Posterior vena cava (tissue), 2 donors: ENCODE measurements around the gene UBD. TPM values are rescaled to one million over a fixed set of nuclear protein-coding genes. Genes with fewer than 3 reads are reported as not detected.

Experiments used
- DNase-seq: peaks from one replicate; pipeline ENCODE4 v3.0.0-alpha.2; 2020; ENCODE audit warnings: low spot score
- intact Hi-C, 2 donors: fragments of 100-400 bp; cut with DNase I; formaldehyde crosslinking; loops; one replicate each; pipeline versions ENCODE4 v1.14.1 to v1.14.2; 2022 to 2023
- total RNA-seq, 2 donors: library from RNA; stranded (reverse); fragmentation: NEBNext Ultra II Directional; extraction: Animal tissue kit (Norgen Biotek cat#: 25700); gene quantifications; one replicate each; pipeline ENCODE4 v1.2.1, GENCODE V29; 2021
- donor health status: DM: yes; HTN: yes; CAD: no.
- donor health status: DM: yes; HTN: yes; CAD: no.

The UBD gene
- total RNA-seq, 2 donors from 2014 or later, result 0.24 TPM; not detected in 1

DNA sequence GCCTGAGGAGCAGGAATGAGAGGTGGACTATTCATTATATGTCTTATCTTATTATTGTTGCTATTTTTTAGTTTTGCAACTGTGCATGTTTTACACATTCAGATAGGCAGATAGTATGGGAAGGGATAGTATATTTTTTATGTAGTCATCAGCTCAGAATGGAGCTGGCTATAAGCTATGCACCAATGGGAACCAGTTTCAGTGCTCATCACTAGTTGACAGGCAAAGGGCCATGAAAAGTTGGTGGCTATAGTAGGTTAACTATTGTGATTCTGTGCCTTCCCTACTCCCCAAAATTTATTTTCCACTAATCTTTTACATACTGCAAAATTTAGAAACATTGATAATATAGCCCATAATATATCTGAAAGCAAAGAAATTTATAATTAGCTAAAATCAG is 5.3 kb upstream of the UBD start:
- DNase-seq, result no peak
- intact Hi-C loops, result no loop called here

DNA sequence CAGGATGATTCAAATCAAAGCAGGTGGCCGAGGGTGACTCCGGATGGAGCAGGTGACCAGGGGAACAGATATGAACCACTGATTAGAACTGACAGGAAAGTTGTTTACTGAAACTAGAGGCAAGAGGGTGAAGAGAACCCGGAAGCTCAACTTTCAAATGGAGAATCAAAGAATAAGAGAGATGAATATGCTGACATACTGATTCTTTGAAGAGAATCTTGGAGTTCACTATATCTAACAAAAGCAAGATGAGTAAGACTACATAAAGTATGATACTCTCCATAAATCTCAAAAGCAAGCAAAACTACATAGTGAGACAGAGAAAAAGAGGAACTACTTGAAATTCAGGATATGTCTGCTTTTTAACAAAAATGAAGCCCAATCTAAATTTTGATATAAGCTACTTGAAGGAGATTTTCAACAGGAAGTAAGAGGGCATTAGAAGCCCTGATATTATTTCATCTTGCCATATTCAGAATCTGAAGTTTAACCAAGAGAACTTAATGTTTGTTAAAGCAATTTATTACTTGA is 4.0 kb upstream of the UBD start:
- DNase-seq, result no peak
- intact Hi-C loops, result no loop called here

DNA sequence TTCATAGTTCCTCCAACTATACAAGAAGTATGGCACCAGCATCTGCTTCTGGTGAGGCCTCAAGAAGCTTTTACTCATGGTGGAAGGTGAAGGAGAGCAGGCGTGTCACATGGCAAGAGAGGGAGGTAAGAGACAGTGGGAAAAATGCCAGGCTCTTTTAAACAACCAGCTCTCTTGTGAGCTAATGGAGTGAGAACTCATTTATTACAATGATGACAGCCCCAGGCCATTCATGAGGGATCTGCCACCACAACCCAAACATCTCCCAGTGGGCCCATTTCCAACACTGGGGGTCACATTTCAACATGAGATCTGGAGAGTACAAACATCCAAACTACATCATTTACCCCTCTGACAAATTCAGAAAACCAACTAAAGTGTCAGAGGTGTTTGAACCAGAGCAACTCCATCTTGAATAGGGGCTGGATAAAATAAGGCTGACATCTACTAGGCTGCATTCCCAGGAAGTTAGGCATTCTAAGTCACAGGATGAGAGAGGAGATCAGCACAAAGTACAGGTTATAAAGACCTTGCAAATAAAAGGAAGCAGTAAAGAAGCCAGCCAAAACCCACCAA is 2.2 kb upstream of the UBD start:
- intact Hi-C loops, result no loop called here
- no peak for DNase-seq

DNA sequence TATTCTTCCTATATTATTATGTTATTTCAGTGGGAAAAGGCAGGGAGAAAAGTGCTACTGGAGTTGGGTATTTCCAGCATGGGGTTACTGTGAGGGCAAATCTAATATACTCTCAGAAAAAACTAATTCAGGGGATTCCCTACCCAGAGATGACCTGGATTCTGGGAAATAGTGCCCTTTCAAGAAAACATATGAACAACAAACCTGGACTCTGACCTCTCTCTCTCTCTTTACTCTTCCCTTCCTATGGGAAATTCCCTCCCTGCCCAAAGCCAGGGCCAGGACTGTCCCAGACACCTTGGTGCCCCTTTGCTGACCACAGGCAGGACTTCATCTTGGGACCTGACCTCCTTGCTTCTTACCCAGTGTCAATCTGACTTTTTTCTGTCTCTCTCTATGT is 1.6 kb upstream of the UBD start:
- no peak for DNase-seq
- intact Hi-C loops, result no loop called here

DNA sequence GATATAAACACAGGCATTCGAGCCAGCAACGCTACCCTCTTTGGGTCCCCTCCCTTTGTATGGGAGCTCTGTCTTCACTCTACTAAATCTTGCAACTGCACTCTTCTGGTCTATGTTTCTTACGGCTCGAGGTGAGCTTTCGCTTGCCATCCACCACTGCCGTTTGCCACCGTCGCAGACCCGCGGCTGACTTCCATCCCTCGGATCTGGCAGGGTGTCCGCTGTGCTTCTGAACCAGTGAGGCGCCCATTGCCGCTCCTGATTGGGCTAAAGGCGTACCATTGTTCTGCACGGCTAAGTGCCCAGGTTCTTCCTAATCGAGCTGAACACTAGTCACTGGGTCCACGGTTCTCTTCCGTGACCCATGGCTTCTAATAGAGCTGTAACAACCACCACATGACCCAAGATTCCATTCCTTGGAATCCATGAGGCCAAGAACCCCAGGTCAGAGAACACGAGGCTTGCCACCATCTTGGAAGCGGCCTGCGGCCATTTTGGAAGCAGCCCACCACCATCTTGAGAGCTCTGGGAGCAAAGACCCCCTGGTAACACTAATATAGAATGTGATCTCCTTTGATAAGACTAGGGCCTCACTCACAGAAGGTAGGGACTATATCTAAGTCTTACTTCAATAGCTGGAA is 973 bp downstream of the UBD start:
- intact Hi-C loops, result no loop called here
- DNase-seq, result no peak

DNA sequence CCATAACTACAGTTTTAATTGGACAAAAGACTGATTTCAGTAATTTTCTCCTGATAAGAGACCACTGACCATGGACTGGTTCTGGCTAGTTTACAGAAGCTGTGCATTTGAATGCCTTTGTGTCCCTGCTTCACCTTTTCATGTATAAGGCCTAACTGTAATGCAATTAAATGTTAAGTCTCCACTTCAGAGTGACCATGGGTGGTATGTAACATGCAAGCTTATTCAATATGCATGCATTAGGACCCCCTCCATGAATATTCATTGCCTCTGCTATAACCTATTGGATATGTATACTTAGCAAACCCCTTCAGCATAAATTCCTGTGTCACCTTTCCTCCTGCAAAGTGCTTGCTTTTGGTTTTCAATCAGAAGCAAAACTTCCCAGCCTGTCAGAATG is 2.2 kb downstream of the UBD start:
- DNase-seq, result no peak
- intact Hi-C loops, result no loop called here

DNA sequence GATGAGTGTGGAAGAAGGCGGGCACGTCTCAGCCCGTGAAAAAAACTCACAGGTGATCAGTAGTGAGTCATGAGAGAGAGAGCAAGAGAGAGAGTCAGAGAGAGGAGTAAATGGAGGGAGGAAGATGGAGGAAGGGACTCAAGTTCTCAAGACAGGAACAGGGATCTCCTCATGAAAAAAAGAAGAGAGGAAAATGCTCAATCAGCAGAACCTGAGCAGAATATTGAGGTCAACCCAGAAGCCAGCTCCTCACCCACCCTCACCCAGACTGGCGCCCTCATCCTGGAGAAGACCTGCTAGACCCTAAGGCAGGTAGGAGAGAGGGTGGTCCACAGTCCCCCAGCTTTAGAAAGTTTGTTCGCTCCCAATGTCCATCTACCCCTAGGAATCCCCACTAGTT is 4.8 kb downstream of the UBD start:
- intact Hi-C loops, result no loop called here
- no peak for DNase-seq

DNA sequence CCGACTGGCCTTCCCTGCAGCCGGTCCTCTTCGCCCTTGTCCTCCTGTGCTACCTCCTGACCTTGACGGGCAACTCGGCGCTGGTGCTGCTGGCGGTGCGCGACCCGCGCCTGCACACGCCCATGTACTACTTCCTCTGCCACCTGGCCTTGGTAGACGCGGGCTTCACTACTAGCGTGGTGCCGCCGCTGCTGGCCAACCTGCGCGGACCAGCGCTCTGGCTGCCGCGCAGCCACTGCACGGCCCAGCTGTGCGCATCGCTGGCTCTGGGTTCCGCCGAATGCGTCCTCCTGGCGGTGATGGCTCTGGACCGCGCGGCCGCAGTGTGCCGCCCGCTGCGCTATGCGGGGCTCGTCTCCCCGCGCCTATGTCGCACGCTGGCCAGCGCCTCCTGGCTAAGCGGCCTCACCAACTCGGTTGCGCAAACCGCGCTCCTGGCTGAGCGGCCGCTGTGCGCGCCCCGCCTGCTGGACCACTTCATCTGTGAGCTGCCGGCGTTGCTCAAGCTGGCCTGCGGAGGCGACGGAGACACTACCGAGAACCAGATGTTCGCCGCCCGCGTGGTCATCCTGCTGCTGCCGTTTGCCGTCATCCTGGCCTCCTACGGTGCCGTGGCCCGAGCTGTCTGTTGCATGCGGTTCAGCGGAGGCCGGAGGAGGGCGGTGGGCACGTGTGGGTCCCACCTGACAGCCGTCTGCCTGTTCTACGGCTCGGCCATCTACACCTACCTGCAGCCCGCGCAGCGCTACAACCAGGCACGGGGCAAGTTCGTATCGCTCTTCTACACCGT is 6.1 kb downstream of the UBD start:
- intact Hi-C loops, result no loop called here

DNA sequence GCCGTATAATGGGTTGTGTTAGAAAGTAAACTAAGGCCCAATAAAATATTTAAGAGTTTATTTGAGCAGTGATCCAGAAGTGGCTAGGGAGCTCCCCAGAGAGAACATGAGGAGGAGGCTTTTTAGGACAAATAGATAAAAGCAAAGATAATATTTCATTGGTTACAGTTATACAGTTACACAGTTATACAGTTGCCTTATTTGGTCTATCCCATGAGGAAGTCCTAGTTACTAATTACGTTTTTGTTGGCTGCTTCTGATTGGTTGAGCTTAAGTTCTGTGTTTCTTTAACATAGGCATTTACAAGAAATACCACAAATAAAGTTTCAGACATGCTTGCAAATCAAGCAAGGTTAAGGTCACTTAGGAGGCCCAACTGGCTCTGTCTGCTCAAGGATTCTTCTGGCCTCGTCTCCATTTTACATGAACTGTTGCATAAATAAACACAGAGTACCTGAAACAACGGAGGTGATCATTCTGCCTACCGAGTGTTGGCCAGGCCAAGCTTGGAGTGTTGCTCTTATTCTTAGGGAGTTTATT is 7.0 kb downstream of the UBD start:
- intact Hi-C loops, result no loop called here
- DNase-seq, result no peak

More for the DNA sequence above, 6.1 kb downstream of the UBD start:
- DNase-seq, result peak; percentile 94

DNA sequence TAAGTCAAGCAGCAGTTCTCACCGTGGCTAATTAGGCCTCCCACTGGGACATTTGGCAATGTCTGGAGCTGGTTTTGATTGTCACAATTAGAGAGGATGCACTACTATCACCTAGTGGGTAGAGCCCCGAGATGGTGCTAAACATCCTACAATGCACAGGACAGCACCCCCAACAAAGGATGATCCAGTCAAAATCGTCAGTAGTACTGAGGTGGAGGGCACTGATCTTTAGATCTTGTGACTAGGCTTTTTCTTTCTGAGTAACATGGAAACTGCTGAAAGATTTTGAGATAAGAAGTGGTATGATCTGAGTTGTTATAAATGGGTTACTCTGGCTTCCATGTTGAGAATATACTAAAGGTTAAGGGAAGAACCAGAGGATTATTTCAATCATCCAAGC is 12.0 kb downstream of the UBD start:
- no peak for DNase-seq
- intact Hi-C loops, result no loop called here

DNA sequence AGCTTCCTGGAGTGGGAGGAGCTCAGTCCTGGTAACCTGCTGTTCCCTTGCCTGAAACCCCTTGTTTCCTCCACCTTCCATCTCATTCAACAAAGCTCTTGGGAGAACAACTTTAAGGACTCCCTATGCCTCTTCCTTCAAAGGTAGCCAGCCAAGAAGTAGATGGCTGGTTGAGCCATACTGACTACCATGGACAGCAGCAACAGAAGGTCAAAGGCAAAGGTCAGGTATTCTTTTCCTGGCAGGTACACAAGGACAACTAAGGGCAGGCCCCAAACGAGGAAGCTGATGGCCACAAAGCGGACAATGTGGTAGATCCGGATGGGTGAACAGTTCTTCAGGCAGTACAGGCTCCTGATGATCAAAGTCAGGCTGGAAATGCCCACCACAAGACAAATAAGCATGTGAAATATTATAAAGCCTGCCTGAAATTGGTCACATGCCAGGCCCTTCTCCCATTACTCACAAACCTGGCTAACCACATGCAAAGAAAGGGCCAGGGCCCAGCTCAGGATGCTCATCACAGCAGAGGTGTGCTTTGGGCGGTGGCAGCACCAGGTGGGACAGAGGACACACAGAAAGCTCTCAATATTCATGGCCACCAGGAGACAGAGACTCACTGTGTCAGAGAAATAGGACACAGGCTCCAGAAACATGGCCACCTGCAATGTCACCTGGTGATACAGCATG is 21.7 kb downstream of the UBD start:
- intact Hi-C loops, result no loop called here
- no peak for DNase-seq

DNA sequence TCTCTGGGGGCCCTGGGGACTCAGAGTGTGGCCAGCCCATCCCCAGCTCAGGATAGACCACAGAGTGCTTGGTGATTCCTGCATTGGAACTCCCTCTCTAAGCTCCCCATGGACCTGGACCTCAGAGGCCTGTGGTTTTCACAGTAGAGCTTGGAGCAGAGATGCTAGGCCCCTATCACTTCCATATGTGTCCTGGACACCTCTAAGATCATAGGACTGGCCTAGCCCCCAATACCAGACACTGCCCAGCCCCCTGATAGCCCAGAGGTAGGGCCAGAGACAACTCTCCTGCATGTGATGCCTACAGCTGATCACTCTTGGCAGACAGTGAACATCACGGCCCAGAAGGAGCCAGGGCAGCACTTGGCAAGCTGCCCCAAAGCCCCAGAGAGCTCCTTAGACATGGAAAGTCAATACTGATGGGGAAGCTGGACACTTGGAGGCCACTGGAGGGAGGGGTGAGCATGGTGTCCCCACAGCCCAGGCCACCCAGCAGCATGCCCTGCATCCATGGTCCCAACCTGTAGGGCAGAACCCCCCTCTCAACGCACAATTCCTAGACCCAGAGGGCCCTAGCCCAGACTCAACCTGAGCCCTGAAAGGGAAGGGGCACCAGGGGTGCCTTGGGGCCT is 27.1 kb downstream of the UBD start:
- DNase-seq, result no peak
- intact Hi-C loops, result no loop called here

DNA sequence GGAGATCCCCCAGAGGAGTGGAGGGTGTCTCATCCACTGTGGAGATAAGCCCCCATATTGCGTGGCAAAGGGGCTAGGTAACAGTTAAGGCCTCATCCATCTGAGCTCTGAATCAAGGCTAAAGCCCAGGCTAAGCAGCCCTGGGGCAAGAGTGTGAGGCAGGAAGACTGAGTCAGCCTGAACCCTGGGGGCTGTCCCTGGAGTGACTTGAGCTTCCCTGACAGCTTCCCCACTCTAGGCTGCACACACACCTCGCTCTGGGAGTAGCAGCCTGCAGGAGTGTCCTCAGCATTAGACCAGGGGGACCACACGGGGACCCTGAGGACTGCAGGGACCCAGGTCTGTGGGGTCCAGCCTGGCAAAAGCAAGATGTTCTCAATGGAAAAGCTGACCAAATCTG is 27.9 kb downstream of the UBD start:
- intact Hi-C loops, result no loop called here
- no peak for DNase-seq

DNA sequence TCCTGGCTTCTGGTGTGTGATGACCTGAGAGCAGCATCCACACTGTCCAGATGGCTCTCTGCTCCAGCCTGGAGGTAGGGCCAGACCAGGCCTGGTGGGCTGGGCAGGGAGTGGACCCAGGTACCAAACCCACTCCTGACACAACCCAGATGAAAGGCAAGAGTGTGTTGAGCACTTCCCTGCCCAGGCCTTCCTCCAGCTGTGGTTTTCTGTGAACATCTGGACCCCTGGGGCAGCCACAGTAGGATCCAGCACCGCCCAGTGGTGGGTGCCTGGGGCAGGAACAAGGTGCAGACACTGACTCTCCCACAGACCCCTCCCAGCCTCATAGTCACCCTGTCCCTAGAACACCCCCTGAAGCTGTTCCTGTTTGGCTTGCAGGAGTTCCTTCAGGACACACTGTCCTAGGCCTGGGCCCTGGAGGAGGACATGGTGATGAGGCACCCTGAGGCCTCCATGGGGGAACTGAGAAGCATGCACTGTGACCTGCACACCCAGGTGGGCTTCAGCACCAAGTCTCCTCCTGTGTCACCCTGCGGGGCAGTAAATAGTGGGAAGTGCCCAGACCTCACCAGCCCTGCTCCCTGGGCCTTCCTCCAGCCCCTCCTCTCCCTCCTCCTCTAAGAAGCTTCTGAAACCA is 28.7 kb downstream of the UBD start:
- DNase-seq, result no peak
- intact Hi-C loops, result no loop called here

DNA sequence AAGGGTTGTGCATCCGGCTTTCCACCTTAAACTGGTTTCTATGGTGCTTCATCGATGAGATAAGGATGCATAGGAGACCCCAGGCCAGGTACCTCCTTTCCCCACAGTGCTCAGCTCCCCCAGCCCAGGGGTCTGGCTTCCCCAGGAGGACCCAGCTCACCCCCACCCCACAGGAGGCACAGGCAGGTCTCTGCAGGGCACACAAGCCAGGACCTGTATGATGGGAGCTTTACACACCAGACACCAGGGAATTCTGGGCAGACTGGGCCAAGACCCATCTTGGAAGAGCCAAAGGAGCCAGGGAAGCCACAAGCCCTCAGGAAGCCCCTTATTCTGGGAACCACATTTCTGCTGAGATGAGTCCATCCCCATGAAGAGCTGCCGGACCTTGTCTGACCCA is 29.6 kb downstream of the UBD start:
- intact Hi-C loops, result no loop called here
- DNase-seq, result peak; percentile 58

DNA sequence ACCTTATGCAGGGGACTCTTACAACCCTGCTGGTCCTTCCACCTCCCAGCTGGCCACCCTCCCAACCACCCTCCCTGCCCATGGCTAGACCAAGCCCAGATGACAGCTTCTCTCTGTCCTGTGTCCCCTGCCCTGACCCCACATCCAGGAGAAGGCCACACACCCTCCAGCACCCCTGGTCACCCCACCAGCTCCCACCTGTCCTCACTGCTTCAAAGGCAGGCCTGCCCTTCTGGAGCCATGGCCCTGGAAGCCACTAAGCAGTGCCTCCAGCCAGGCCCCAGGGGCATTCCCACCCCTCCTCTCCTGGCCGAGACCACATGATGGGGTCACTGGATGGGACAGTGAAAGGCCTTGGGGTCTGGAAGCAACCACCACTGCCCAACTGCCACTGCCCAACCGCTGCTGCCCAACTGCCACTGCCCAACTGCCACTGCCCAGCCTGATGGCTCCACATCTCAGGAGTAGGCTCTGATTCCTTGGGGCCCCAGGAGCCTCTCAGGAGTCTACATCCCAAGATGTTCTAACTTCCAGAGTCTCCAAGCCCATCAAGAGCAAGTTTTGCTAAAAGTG is 30.5 kb downstream of the UBD start:
- intact Hi-C loops, result no loop called here
- no peak for DNase-seq

DNA sequence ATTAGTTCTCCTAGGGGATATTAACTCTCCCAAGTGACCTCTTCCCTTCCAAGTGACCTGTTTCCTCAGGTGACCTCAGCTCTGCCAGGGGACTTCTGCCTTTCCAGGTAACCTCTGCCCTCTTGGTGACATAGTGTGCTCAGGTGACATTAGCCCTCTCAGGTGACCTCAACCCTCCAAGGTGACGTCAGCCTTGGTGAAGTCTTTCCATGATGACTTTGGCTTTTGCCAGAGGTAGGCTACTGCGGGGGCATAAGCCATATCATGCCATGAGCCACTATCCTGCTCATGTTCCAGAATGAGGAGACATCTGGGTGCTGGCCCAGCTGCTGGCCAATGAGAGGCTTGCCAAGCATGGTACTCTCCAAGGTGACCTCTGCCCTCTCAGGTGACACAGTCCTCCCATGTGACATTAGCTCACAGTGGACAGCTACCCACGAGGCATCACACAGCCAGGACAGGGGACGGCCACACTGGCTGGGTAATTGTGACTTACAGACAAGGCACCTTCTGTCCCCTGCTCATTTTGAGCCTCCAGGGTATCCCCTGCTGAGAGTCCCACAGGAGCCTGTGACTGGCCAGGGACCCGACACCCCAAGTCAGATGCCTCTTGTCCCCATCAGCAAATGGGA is 31.1 kb downstream of the UBD start:
- intact Hi-C loops, result no loop called here
- peak; percentile 40 for DNase-seq

DNA sequence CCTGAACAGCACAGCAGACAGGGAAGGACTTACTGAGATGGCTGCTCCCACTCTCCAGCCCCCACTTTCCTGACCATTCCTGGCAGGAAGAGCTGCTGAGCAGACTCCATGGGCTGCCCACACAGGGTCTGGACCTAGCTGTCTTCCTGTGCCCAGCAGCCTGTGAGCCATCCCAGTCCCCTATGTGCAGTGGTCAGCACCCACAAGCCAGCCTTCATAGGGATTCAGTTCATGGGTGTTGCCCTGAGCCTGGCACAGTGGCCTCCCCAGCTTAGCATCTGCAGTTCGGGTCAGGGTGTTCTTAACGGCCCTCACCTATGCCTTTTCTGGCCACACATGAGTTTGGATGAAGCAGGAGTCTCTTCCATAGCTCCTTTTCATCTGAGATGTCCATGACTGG is 32.0 kb downstream of the UBD start:
- intact Hi-C loops, result no loop called here
- DNase-seq, result no peak
